Measurements from ENCODE around the gene SERTAD3. TPM values are rescaled to one million over a fixed set of nuclear protein-coding genes. Genes with fewer than 3 reads are reported as not detected.

Gene SERTAD3
- total and polyA plus RNA-seq, 2 of the 4 experiments (the other 2 are of a cell fraction), result 20.5 to 23.3 TPM

- 50% methylated on average over 2 of the region's 3 CpGs; no CpG with 5 or more reads in 1 of the 2 experiments for WGBS, 2 experiments (ENCODE audit: extremely low coverage in 2 of 2, insufficient read length in 1 of 2)
- Histone ChIP-seq H3K9me1 (ENCODE audit: insufficient read depth, low read length) (no peaks in the 10 kb centered on the region), H3K23ac (ENCODE audit: low read depth, low read length) (no peak overlapping the region), H2BK5ac (ENCODE audit: low read depth, low read length, poor library complexity, severe bottlenecking) (no peak overlapping the region), H2BK120ac (ENCODE audit: low read depth, low read length) (no peak overlapping the region), H3K4me1 (ENCODE audit: control insufficient read depth, insufficient read depth, low read length) (no peaks in the 10 kb centered on the region; the same call in 1 of the 2 replicates), H3K4ac (ENCODE audit: low read depth, low read length) (no peak overlapping the region), H3K4me2 (ENCODE audit: low read depth, low read length) (no peak overlapping the region), H4K8ac (ENCODE audit: low read depth in 2 of 2, low read length in 2 of 2) (no peak overlapping the region), H3K56ac (ENCODE audit: extremely low read depth, insufficient read depth, low read length) (no peak overlapping the region), H2AK9ac (replicated peaks; ENCODE audit: low read depth, low read length, poor library complexity) (no peak overlapping the region), H3K27ac (ENCODE audit: insufficient read depth, low read length) (no peak overlapping the region), H3K18ac (ENCODE audit: low read depth, low read length) (no peak overlapping the region), H2BK20ac (ENCODE audit: low read depth, low read length) (no peak overlapping the region), H2AK5ac (ENCODE audit: low read depth, low read length) (no peak overlapping the region), H4K5ac (ENCODE audit: low read depth, low read length) (no peak overlapping the region), H3K9me3 (ENCODE audit: control insufficient read depth, insufficient read depth, low read length) (no peaks in the 10 kb centered on the region), H3K79me1 (ENCODE audit: low read depth in 1 of 2, low read length in 2 of 2) (peaks cover 0 to 10% of the 10 kb centered on the region in 2 experiments; a peak in 1 of 4 replicates), H3K27me3 (ENCODE audit: control insufficient read depth, insufficient read depth, low read length) (no peaks in the 10 kb centered on the region), H3K9ac (ENCODE audit: low read depth, low read length) (no peak overlapping the region), H3K14ac (replicated peaks; ENCODE audit: low read depth, low read length) (no peak overlapping the region; the same call in 1 of the 2 replicates), H3K4me3 (ENCODE audit: insufficient read depth, low read depth, low read length) (no peak overlapping the region), H2BK15ac (ENCODE audit: low read depth, low read length) (no peak overlapping the region), H4K91ac (ENCODE audit: insufficient read depth, low read depth, low read length) (no peak overlapping the region), H2AFZ (replicated peaks; ENCODE audit: low read length, poor library complexity) (no peak overlapping the region), H4K20me1 (ENCODE audit: insufficient read depth, low read length) (no peaks in the 10 kb centered on the region), H3K36me3 (ENCODE audit: control insufficient read depth, insufficient read depth, low read length) (no peaks in the 10 kb centered on the region)
- ATAC-seq (ENCODE audit: low read depth) (no peak), DNase-seq (no peak)
- TF ChIP-seq CHD1 (IDR thresholded peaks at IDR 0.05; ENCODE audit: low read depth, low read length), result no peak
- dilution Hi-C loops (cut with HindIII; ENCODE audit: low sequenced_read_pairs, unreplicated experiment), result no loop called here
- in situ Hi-C loops (cut with MboI; ENCODE audit: low sequenced_read_pairs), result no loop called here
- intact Hi-C loops (cut with micrococcal nuclease), result no loop called here
- BruUV-seq (replicated peaks), result no TSS peak
- POLR2A ChIA-PET (ENCODE audit: unreplicated experiment), result no interaction called here
- CTCF ChIA-PET, result no interaction called here
Observed at GRCh38 chr19:40400559-40400958, 43.6 kb downstream of the SERTAD3 start.

All from IMR-90 (cell line).